K562 (cell line): Measurements from ENCODE around the gene HPD. TPM values are rescaled to one million over a fixed set of nuclear protein-coding genes. Genes with fewer than 3 reads are reported as not detected.

Source experiments
- ARID3B ChIP-seq: fragments of 250-450 bp; sonication (Bioruptor Pico); IDR thresholded peaks from 2 replicates; pipeline ENCODE4 v1.4.0; 2020; ENCODE audit warnings: borderline replicate concordance
- FUS ChIP-seq: fragments of 200-400 bp; formaldehyde crosslinking; optimal IDR thresholded peaks from 2 replicates; pipeline ENCODE3; 2017; ENCODE audit warnings: low read depth, low read length
- GABPB2 ChIP-seq: fragments of 250-450 bp; sonication (Bioruptor Pico); conservative IDR thresholded peaks from 2 replicates; pipeline ENCODE4 v1.5.1; 2021; ENCODE audit warnings: mild to moderate bottlenecking
- MAFF ChIP-seq: IDR thresholded peaks from 2 replicates; pipeline ENCODE4 v1.6.1; 2012; ENCODE audit warnings: low read length, improper control_type of control experiment
- MTF1 ChIP-seq: fragments of 250-450 bp; sonication (Bioruptor Pico); IDR thresholded peaks from 2 replicates; pipeline ENCODE4 v1.9.0; 2021; ENCODE audit warnings: moderate library complexity, mild to moderate bottlenecking, inconsistent platforms, borderline replicate concordance
- MXD1 ChIP-seq: fragments of 250-450 bp; sonication (Bioruptor Pico); IDR thresholded peaks from 2 replicates; pipeline ENCODE4 v1.8.0; 2021; ENCODE audit warnings: borderline replicate concordance, mild to moderate bottlenecking, moderate library complexity; ENCODE audit not compliant: poor library complexity, severe bottlenecking
- NBN ChIP-seq: fragments of 450-650 bp; IDR thresholded peaks from 2 replicates; pipeline ENCODE4 v1.6.1; 2016; ENCODE audit warnings: low read depth, mild to moderate bottlenecking
- NEUROD1 ChIP-seq: fragments of 150-350 bp; IDR thresholded peaks from 2 replicates; pipeline ENCODE4 v1.6.1; 2014; ENCODE audit warnings: borderline replicate concordance, low read length, low read depth; ENCODE audit not compliant: partially characterized antibody
- PBX2 ChIP-seq, 2 experiments: IDR thresholded peaks in 1 of 2; conservative IDR thresholded peaks in 1 of 2; 2 replicates each; pipeline ENCODE4 v1.6.1; 2016; ENCODE audit warnings: low read depth in 2 of 2, mild to moderate bottlenecking in 1 of 2, missing compliant biosample characterization in 1 of 2, missing genetic modification characterization in 1 of 2, moderate library complexity in 1 of 2
- RBM22 ChIP-seq: fragments of 200-400 bp; formaldehyde crosslinking; IDR thresholded peaks from 2 replicates; pipeline ENCODE4 v1.6.1; 2018; ENCODE audit warnings: low read length, low read depth; ENCODE audit not compliant: poor library complexity, severe bottlenecking
- SIN3B ChIP-seq: fragments of 450-650 bp; IDR thresholded peaks from 2 replicates; pipeline ENCODE4 v1.6.1; 2017; ENCODE audit warnings: low read depth, mild to moderate bottlenecking, moderate library complexity
- SMARCE1 ChIP-seq: fragments of 450-650 bp; IDR thresholded peaks from 2 replicates; pipeline ENCODE4 v1.7.1; 2016; ENCODE audit warnings: mild to moderate bottlenecking
- TARDBP ChIP-seq: fragments of 450-650 bp; IDR thresholded peaks from 2 replicates; pipeline ENCODE4 v1.6.1; 2016
- TEAD1 ChIP-seq, 2 experiments: fragments of 450-650 bp in 1 of 2; sonication (generic) in 1 of 2; formaldehyde crosslinking; IDR thresholded peaks; 2 replicates each; pipeline versions ENCODE4 v1.4.0 to v1.8.0; 2020 to 2022; ENCODE audit warnings: mild to moderate bottlenecking in 2 of 2, missing genetic modification reagents in 1 of 2
- TFAP4 ChIP-seq: sonication (generic); formaldehyde crosslinking; IDR thresholded peaks from 2 replicates; pipeline ENCODE4 v1.8.0; 2022; ENCODE audit warnings: missing genetic modification reagents, mild to moderate bottlenecking, moderate library complexity, borderline replicate concordance
- VEZF1 ChIP-seq: fragments of 200-800 bp; sonication (Bioruptor generic); IDR thresholded peaks from 2 replicates; pipeline ENCODE4 v1.6.1; 2017; ENCODE audit warnings: missing genetic modification characterization, missing compliant biosample characterization
- XRCC3 ChIP-seq: fragments of 450-650 bp; IDR thresholded peaks from 2 replicates; pipeline ENCODE4 v1.6.1; 2017; ENCODE audit warnings: mild to moderate bottlenecking, moderate library complexity
- ZFP1 ChIP-seq: fragments of 450-650 bp; formaldehyde crosslinking; IDR thresholded peaks from 2 replicates; pipeline ENCODE4 v1.4.0; 2020; ENCODE audit warnings: mild to moderate bottlenecking, mixed read lengths
- ZNF3 ChIP-seq: fragments of 250-450 bp; sonication (Bioruptor Pico); IDR thresholded peaks from 2 replicates; pipeline ENCODE4 v1.5.0; 2021; ENCODE audit warnings: mild to moderate bottlenecking, moderate library complexity
- ZNF561 ChIP-seq: fragments of 450-650 bp; formaldehyde crosslinking; conservative IDR thresholded peaks from 2 replicates; pipeline ENCODE4 v1.4.0; 2020; ENCODE audit warnings: mild to moderate bottlenecking, moderate library complexity
- ZSCAN29 ChIP-seq: fragments of 450-650 bp; IDR thresholded peaks from 2 replicates; pipeline ENCODE4 v1.6.1; 2017
- polyA plus RNA-seq, 8 experiments: library from polyadenylated mRNA; depleted of rRNA in 4 of 8; stranded (reverse) in 5 of 8; unstranded in 3 of 8; fragments of >200 nt; fragmentation: Nextera tagmentation in 2 of 8; fragmentation: Illumina TruSeq in 1 of 8; extraction: Ambion mirVana in 2 of 8; extraction: Trizol in 1 of 8; gene quantifications; 2 replicates each; pipeline versions ENCODE4 v1.2.1 to v1.2.3, GENCODE V29; 2011 to 2014; ENCODE audit warnings: inconsistent platforms in 1 of 8, missing spikeins in 1 of 8
- total RNA-seq, 7 experiments: library from RNA; depleted of rRNA in 6 of 7; stranded (reverse); fragments of >200 nt in 6 of 7; fragmentation: Illumina TruSeq in 2 of 7; extraction: Trizol in 2 of 7; gene quantifications; 2 replicates each; pipeline versions ENCODE4 v1.2.1 to v1.2.3, GENCODE V29; 2011 to 2021; ENCODE audit warnings: low replicate concordance in 1 of 7

The HPD gene
- total and polyA plus RNA-seq, 9 of the 15 experiments (the other 6 are each of a cell fraction or from before 2014, with no cell fraction given) = 0.06 to 0.29 (median 0.07) TPM; not detected in 4

GRCh38 chr12:121888478-121889273 lies 30.0 kb upstream of the HPD start, which contains the start of gene PSMD9 (continued):
- TF ChIP-seq ARID3B (CRISPR knock-in tag) = no peak
- TF ChIP-seq ZSCAN29 = no peak
- peak; percentile 92 for TF ChIP-seq TARDBP
- no peak for TF ChIP-seq FUS
- peak; percentile 88 for TF ChIP-seq VEZF1 (CRISPR knock-in tag)
- TF ChIP-seq ZNF561 (CRISPR knock-in tag) = no peak
- no peak for TF ChIP-seq XRCC3
- no peak for TF ChIP-seq ZNF3 (CRISPR knock-in tag)
- no peak for TF ChIP-seq MTF1 (CRISPR knock-in tag)
- TF ChIP-seq TEAD1 (CRISPR knock-in tag; IDR thresholded peaks at IDR 0.05) = no peak; a peak in 1 of 4 replicates
- peak; percentile 66; the same call in 1 of the 2 replicates for TF ChIP-seq SIN3B
- TF ChIP-seq PBX2 (CRISPR knock-in tag; IDR thresholded peaks at IDR 0.05; ENCODE audit: low read depth) = no peak
- TF ChIP-seq PBX2 (tag; conservative IDR thresholded peaks at IDR 0.05; ENCODE audit: low read depth) = no peak
- TF ChIP-seq TFAP4 (CRISPR knock-in tag) = peak; percentile 99
- TF ChIP-seq SMARCE1 = no peak
- TF ChIP-seq MXD1 = peak; percentile 37
- TF ChIP-seq RBM22 = peak; percentile 15
- no peak for TF ChIP-seq ZFP1 (CRISPR knock-in tag)
- TF ChIP-seq MAFF = 0 out of 2 replicates have a peak, but pooled peaks have one; percentile 4
- peak; percentile 88 for TF ChIP-seq NEUROD1
- peak; percentile 86 for TF ChIP-seq NBN
- no peak for TF ChIP-seq GABPB2
